DND-41 (cell line): Measurements from ENCODE around the gene DST.
"Not testable (repeated sequence)": the region's sequence is repeated elsewhere in the genome, so short reads cannot be mapped to it uniquely, and the experiment has no call there.

Experiments
- ATAC-seq: fragments of 200-7000 bp; cut with Tn5 transposase; 3 replicates; pipeline ENCODE4 v1.9.1; 2021; ENCODE audit warnings: low read depth; ENCODE audit not compliant: insufficient read depth
- DNase-seq: peaks from one replicate; pipeline ENCODE4 v3.0.0-alpha.2; 2020
- H2AFZ ChIP-seq: 2 replicates; pipeline ENCODE4 v1.6.0; 2012; ENCODE audit warnings: low read depth, low read length
- H3K27ac ChIP-seq: 2 replicates; pipeline ENCODE4 v1.5.1; 2012; ENCODE audit warnings: low read length, inconsistent platforms
- H3K27me3 ChIP-seq: fragments of 200-600 bp; sonication (generic); 2 replicates; pipeline ENCODE4 v1.6.0; 2012; ENCODE audit warnings: low read length, mild to moderate bottlenecking, inconsistent platforms; ENCODE audit not compliant: insufficient read depth, poor library complexity
- H3K36me3 ChIP-seq: 2 replicates; pipeline ENCODE4 v1.5.1; 2012; ENCODE audit warnings: low read length, inconsistent platforms; ENCODE audit not compliant: insufficient read depth
- H3K4me1 ChIP-seq: 2 replicates; pipeline ENCODE4 v1.5.1; 2012; ENCODE audit warnings: mild to moderate bottlenecking, low read length; ENCODE audit not compliant: insufficient read depth
- H3K4me2 ChIP-seq: 2 replicates; pipeline ENCODE4 v1.6.0; 2012; ENCODE audit warnings: mild to moderate bottlenecking, moderate library complexity, low read length, inconsistent platforms; ENCODE audit not compliant: insufficient read depth
- H3K4me3 ChIP-seq, 2 experiments: fragments of 200-600 bp in 1 of 2; shearing (Covaris generic) in 1 of 2; 2 replicates each; pipeline ENCODE4 v1.5.1; 2012 to 2016; ENCODE audit warnings: inconsistent platforms in 2 of 2, low read length in 2 of 2, mild to moderate bottlenecking in 2 of 2, low read depth in 1 of 2, moderate library complexity in 1 of 2
- H3K79me2 ChIP-seq: 2 replicates; pipeline ENCODE4 v1.6.0; 2012; ENCODE audit warnings: low read length, inconsistent platforms; ENCODE audit not compliant: insufficient read depth
- H3K9ac ChIP-seq: 2 replicates; pipeline ENCODE4 v1.6.0; 2012; ENCODE audit warnings: low read depth, mild to moderate bottlenecking, inconsistent platforms, low read length, moderate library complexity
- H3K9me3 ChIP-seq: 2 replicates; pipeline ENCODE4 v1.5.1; 2012; ENCODE audit warnings: low read length, moderate library complexity, mild to moderate bottlenecking, inconsistent platforms; ENCODE audit not compliant: insufficient read depth, severe bottlenecking
- H4K20me1 ChIP-seq: 2 replicates; pipeline ENCODE4 v1.6.0; 2012; ENCODE audit warnings: low read length; ENCODE audit not compliant: insufficient read depth
- CTCF ChIP-seq: IDR thresholded peaks from 2 replicates; pipeline ENCODE4 v1.5.1; 2012; ENCODE audit warnings: borderline replicate concordance, low read length, moderate library complexity, mild to moderate bottlenecking; ENCODE audit not compliant: poor library complexity, severe bottlenecking; ENCODE audit errors: extremely low read depth
- EZH2 ChIP-seq: IDR thresholded peaks from 3 replicates; pipeline ENCODE4 v1.6.1; 2012; ENCODE audit warnings: borderline replicate concordance, low read depth, mild to moderate bottlenecking, moderate library complexity, low read length, inconsistent platforms; ENCODE audit not compliant: severe bottlenecking

DST gene

GRCh38 chr6:56571605-56572004 is 71.1 kb downstream of the DST start:
- H3K4me3 ChIP-seq = no peak overlapping the region
- H3K9ac ChIP-seq = no peak overlapping the region
- H3K27ac ChIP-seq = no peak overlapping the region
- H4K20me1 ChIP-seq = no peaks in the 10 kb centered on the region
- no peak for ATAC-seq
- H3K9me3 ChIP-seq = no peaks in the 10 kb centered on the region
- no peaks in the 10 kb centered on the region for H3K79me2 ChIP-seq
- H3K36me3 ChIP-seq = no peaks in the 10 kb centered on the region
- no peak overlapping the region for H2AFZ ChIP-seq
- DNase-seq = no peak
- TF ChIP-seq CTCF (no peak), EZH2 (no peak)
- no peaks in the 10 kb centered on the region for H3K27me3 ChIP-seq
- no peak overlapping the region for H3K4me2 ChIP-seq
- H3K4me1 ChIP-seq = no peaks in the 10 kb centered on the region

GRCh38 chr6:56570413-56571359 is 72.0 kb downstream of the DST start:
- H3K4me1 ChIP-seq = no peaks in the 10 kb centered on the region
- H3K4me3 ChIP-seq = no peak overlapping the region
- peak; percentile 67 for TF ChIP-seq CTCF
- TF ChIP-seq EZH2 = no peak
- H3K36me3 ChIP-seq = no peaks in the 10 kb centered on the region
- H4K20me1 ChIP-seq = no peaks in the 10 kb centered on the region
- H3K27me3 ChIP-seq = no peaks in the 10 kb centered on the region
- no peak overlapping the region for H3K4me2 ChIP-seq
- DNase-seq (no peak), ATAC-seq (peak; percentile 76)
- no peak overlapping the region for H3K9ac ChIP-seq
- H3K9me3 ChIP-seq = no peaks in the 10 kb centered on the region
- H2AFZ ChIP-seq = no peak overlapping the region
- H3K79me2 ChIP-seq = no peaks in the 10 kb centered on the region
- no peak overlapping the region for H3K27ac ChIP-seq

- Histone ChIP-seq H2AFZ (no peak overlapping the region), H3K36me3 (no peaks in the 10 kb centered on the region), H3K4me2 (no peak overlapping the region), H4K20me1 (no peaks in the 10 kb centered on the region), H3K4me1 (no peaks in the 10 kb centered on the region), H3K4me3 (no peak overlapping the region), H3K27me3 (no peaks in the 10 kb centered on the region), H3K27ac (no peak overlapping the region), H3K9ac (no peak overlapping the region), H3K9me3 (no peaks in the 10 kb centered on the region), H3K79me2 (no peaks in the 10 kb centered on the region)
- ATAC-seq (no peak), DNase-seq (no peak)
- TF ChIP-seq EZH2 (no peak), CTCF (no peak)
Measured at GRCh38 chr6:56567501-56567900, 75.2 kb downstream of the DST start.

GRCh38 chr6:56562730-56563129 is 80.0 kb downstream of the DST start:
- not testable (repeated sequence) for H3K27me3 ChIP-seq, H3K36me3 ChIP-seq, ATAC-seq, H4K20me1 ChIP-seq, H3K27ac ChIP-seq, H3K9ac ChIP-seq, DNase-seq, H3K9me3 ChIP-seq, H3K4me1 ChIP-seq, H3K79me2 ChIP-seq, H3K4me2 ChIP-seq, H2AFZ ChIP-seq, H3K4me3 ChIP-seq
